Measurements from ENCODE around the gene CACNA2D3. TPM values are rescaled to one million over a fixed set of nuclear protein-coding genes. Genes with fewer than 3 reads are reported as not detected.

The CACNA2D3 gene
- total and polyA plus RNA-seq, 7 experiments from 2014 or later: 0.27 to 4.1 TPM; not detected in 5

GRCh38 chr3:55119268-55119667 lies 996.9 kb downstream of the CACNA2D3 start:
- Mint-ChIP-seq H3K9me3 (peaks cover 0 to 12% (median 2%) of the 10 kb centered on the region in 11 donors), H3K27me3 (no peaks in the 10 kb centered on the region), H3K4me1 (no peaks in the 10 kb centered on the region), H3K27ac (no peak overlapping the region), H3K4me3 (no peak overlapping the region), H3K36me3 (no peaks in the 10 kb centered on the region)
- Histone ChIP-seq H3K9me3 (ENCODE audit: control insufficient read depth in 2 of 3, low read length in 3 of 3) (no peaks in the 10 kb centered on the region), H3K36me3 (ENCODE audit: control insufficient read depth in 2 of 3, insufficient read depth in 3 of 3, low read length in 3 of 3) (no peaks in the 10 kb centered on the region), H3K27me3 (ENCODE audit: control insufficient read depth in 2 of 2, insufficient read depth in 2 of 2, low read length in 2 of 2) (no peaks in the 10 kb centered on the region), H3K4me3 (ENCODE audit: low read length) (no peak overlapping the region), H3K4me1 (ENCODE audit: control insufficient read depth in 2 of 2, insufficient read depth in 2 of 2, low read length in 2 of 2) (no peaks in the 10 kb centered on the region), H3K27ac (ENCODE audit: low read depth, low read length) (no peak overlapping the region)
- POLR2A ChIA-PET: no interaction called here
- no peak for DNase-seq
- ATAC-seq: no peak
- CTCF ChIA-PET: no interaction called here
- intact Hi-C loops (cut with micrococcal nuclease): no loop called here

DNA sequence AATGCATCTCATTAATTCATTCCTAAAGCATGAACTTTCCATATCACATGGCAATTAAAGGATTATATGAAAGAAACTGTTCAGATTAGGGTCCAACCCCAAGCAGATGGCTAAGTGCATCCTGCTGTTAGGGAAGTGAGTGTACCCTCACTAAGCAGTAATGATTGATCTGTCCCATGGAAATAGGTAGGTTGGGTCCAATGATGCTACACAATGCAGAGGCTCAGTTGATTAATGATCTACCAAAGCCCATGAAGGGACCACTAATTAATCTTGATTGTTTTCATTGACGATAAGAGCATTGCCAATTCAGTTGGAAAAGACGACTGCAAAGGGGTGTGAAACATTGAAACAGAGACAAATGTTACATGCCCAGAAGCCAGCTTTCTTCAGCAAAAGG lies 1000.0 kb downstream of the CACNA2D3 start:
- H3K4me3 Mint-ChIP-seq: no peak overlapping the region
- H3K4me3 ChIP-seq (ENCODE audit: low read length): no peak overlapping the region
- CTCF ChIA-PET: no interaction called here
- H3K36me3 Mint-ChIP-seq: no peaks in the 10 kb centered on the region
- ATAC-seq (no peak), DNase-seq (no peak)
- H3K9me3 ChIP-seq (ENCODE audit: control insufficient read depth in 2 of 3, low read length in 3 of 3): no peaks in the 10 kb centered on the region
- H3K27ac Mint-ChIP-seq: no peak overlapping the region
- no peak overlapping the region for H3K27ac ChIP-seq (ENCODE audit: low read depth, low read length)
- H3K4me1 ChIP-seq (ENCODE audit: control insufficient read depth in 2 of 2, insufficient read depth in 2 of 2, low read length in 2 of 2): no peaks in the 10 kb centered on the region
- no peaks in the 10 kb centered on the region for H3K4me1 Mint-ChIP-seq
- intact Hi-C loops (cut with micrococcal nuclease): no loop called here
- H3K9me3 Mint-ChIP-seq: peaks cover 0 to 9% (median 0%) of the 10 kb centered on the region in 11 donors
- H3K36me3 ChIP-seq (ENCODE audit: control insufficient read depth in 2 of 3, insufficient read depth in 3 of 3, low read length in 3 of 3): no peaks in the 10 kb centered on the region
- peaks cover 0 to 7% (median 0%) of the 10 kb centered on the region in 5 donors for H3K27me3 Mint-ChIP-seq
- POLR2A ChIA-PET: no interaction called here
- no peaks in the 10 kb centered on the region for H3K27me3 ChIP-seq (ENCODE audit: control insufficient read depth in 2 of 2, insufficient read depth in 2 of 2, low read length in 2 of 2)

Other genes with a start within 250 kb of the CACNA2D3 start
- 10 to 100 TPM; 18.4 to 49.8 (median 41.5) TPM for gene ACTR8, start 240.4 kb upstream of the CACNA2D3 start, total RNA-seq
- 10 to 100 TPM; 17.9 to 19.5 TPM for gene ACTR8, start 240.4 kb upstream of the CACNA2D3 start, polyA plus RNA-seq
- 100 to 1,000 TPM in 1 of 5 experiments, 10 to 100 TPM in 4; 33.6 to 104 (median 45.4) TPM for gene SELENOK, start 230.7 kb upstream of the CACNA2D3 start, total RNA-seq
- 100 to 1,000 TPM; 132 to 142 TPM for gene SELENOK, start 230.7 kb upstream of the CACNA2D3 start, polyA plus RNA-seq